Smooth muscle cell (in vitro differentiated cells): ENCODE results near the gene TEX13B. TPM values are rescaled to one million over a fixed set of nuclear protein-coding genes. Genes with fewer than 3 reads are reported as not detected.

Source experiments
- DNase-seq: peaks from one replicate; lab custom pipeline; 2025; ENCODE audit not compliant: unreplicated experiment; lab: John Stamatoyannopoulos, UW
- H2AFZ ChIP-seq: fragments of 200-600 bp; sonication (generic); 2 replicates; pipeline ENCODE4 v1.6.0; 2016; ENCODE audit warnings: antibody characterized with exemption, low read depth, mild to moderate bottlenecking
- H3F3A ChIP-seq: fragments of 200-600 bp; sonication (generic); 2 replicates; pipeline ENCODE4 v1.6.0; 2017; ENCODE audit warnings: antibody characterized with exemption, low read depth
- H3K27ac ChIP-seq: fragments of 200-600 bp; sonication (generic); 2 replicates; pipeline ENCODE4 v1.5.1; 2016; ENCODE audit warnings: low read depth, mild to moderate bottlenecking
- H3K27me3 ChIP-seq: fragments of 200-600 bp; sonication (generic); 2 replicates; pipeline ENCODE4 v1.6.1; 2016; ENCODE audit warnings: low read depth, mild to moderate bottlenecking
- H3K36me3 ChIP-seq: fragments of 200-600 bp; sonication (generic); 2 replicates; pipeline ENCODE4 v1.5.1; 2016; ENCODE audit warnings: low read depth
- H3K4me1 ChIP-seq: fragments of 200-600 bp; sonication (generic); 2 replicates; pipeline ENCODE4 v1.5.1; 2016; ENCODE audit warnings: low read depth
- H3K4me2 ChIP-seq: fragments of 200-600 bp; sonication (generic); 2 replicates; pipeline ENCODE4 v1.6.0; 2016; ENCODE audit warnings: mild to moderate bottlenecking
- H3K4me3 ChIP-seq: fragments of 200-600 bp; sonication (generic); 2 replicates; pipeline ENCODE4 v1.5.1; 2016; ENCODE audit warnings: mild to moderate bottlenecking
- H3K79me2 ChIP-seq: fragments of 200-600 bp; sonication (generic); 2 replicates; pipeline ENCODE4 v1.6.0; 2016; ENCODE audit warnings: low read depth, mild to moderate bottlenecking
- H3K9ac ChIP-seq: fragments of 200-600 bp; sonication (generic); 2 replicates; pipeline ENCODE4 v1.6.0; 2016; ENCODE audit warnings: low read depth
- H3K9me3 ChIP-seq: fragments of 200-600 bp; sonication (generic); replicated peaks from 2 replicates; pipeline ENCODE4 v1.5.1; 2016; ENCODE audit warnings: low read depth
- H4K20me1 ChIP-seq: fragments of 200-600 bp; sonication (generic); 2 replicates; pipeline ENCODE4 v1.6.0; 2016; ENCODE audit warnings: low read depth
- WGBS: methylation state at CpG from one replicate; pipeline ENCODE4 v1.1.7; 2016; ENCODE audit warnings: low lambda C conversion rate; 5-methylcytosine and 5-hydroxymethylcytosine counted together
- polyA plus RNA-seq: library from polyadenylated mRNA; unstranded; fragments of >200 nt; fragmentation: Nextera tagmentation; extraction: Ambion mirVana; gene quantifications from 2 replicates; pipeline ENCODE4 v1.2.1, GENCODE V29; 2016
- total RNA-seq: library from RNA; depleted of rRNA; stranded (reverse); fragments of >200 nt; gene quantifications from 2 replicates; pipeline ENCODE4 v1.2.3, GENCODE V29; 2014
- TF ChIP-seq, protein P1 (sequence below): fragments of 200-600 bp; sonication (generic); IDR thresholded peaks from 2 replicates; pipeline ENCODE4 v1.5.1; 2017; ENCODE audit warnings: borderline replicate concordance, mild to moderate bottlenecking, antibody characterized with exemption; ENCODE audit not compliant: insufficient read depth, poor library complexity, severe bottlenecking

TEX13B gene
- total and polyA plus RNA-seq, 2 experiments from 2014 or later, result not detected

DNA sequence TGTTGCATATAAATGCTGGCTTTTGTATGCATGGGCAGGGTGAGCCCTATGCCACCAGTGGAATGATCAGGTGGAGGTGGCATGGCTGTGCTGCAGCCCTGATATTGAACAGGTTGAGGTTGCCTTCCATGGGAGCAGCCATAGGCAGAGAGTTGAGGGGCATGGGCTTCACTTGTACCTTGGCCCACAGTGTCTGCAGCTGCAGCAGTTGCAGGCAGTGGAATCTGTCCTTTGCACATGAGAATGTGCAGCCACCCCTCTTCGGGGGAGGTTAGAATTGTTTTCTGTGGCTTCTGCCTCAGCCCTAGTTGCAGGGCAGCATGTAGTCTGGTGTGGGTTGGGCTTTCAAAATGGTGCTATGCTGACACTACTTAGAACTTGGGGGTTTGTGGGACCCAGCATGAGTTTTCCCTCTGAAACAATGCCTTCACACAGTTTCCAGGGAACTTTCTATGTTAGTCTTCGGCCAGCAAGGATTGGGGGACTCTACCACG, 37.3 kb upstream of the TEX13B start:
- no peak overlapping the region for H3K4me2 ChIP-seq
- no peaks in the 10 kb centered on the region for H3K36me3 ChIP-seq
- no peaks in the 10 kb centered on the region for H3K4me1 ChIP-seq
- H3K27ac ChIP-seq, result no peak overlapping the region
- H3K27me3 ChIP-seq, result no peaks in the 10 kb centered on the region
- DNase-seq, result no peak
- H3K79me2 ChIP-seq, result no peaks in the 10 kb centered on the region
- H3K9ac ChIP-seq, result no peak overlapping the region
- H2AFZ ChIP-seq, result no peak overlapping the region
- TF ChIP-seq, protein P1, sequence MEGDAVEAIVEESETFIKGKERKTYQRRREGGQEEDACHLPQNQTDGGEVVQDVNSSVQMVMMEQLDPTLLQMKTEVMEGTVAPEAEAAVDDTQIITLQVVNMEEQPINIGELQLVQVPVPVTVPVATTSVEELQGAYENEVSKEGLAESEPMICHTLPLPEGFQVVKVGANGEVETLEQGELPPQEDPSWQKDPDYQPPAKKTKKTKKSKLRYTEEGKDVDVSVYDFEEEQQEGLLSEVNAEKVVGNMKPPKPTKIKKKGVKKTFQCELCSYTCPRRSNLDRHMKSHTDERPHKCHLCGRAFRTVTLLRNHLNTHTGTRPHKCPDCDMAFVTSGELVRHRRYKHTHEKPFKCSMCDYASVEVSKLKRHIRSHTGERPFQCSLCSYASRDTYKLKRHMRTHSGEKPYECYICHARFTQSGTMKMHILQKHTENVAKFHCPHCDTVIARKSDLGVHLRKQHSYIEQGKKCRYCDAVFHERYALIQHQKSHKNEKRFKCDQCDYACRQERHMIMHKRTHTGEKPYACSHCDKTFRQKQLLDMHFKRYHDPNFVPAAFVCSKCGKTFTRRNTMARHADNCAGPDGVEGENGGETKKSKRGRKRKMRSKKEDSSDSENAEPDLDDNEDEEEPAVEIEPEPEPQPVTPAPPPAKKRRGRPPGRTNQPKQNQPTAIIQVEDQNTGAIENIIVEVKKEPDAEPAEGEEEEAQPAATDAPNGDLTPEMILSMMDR, result no peak
- no peaks in the 10 kb centered on the region for H4K20me1 ChIP-seq
- 65% methylated on average over 3 of the region's 3 CpGs for WGBS
- no peaks in the 10 kb centered on the region for H3K9me3 ChIP-seq
- H3K4me3 ChIP-seq, result no peak overlapping the region
- no peaks in the 10 kb centered on the region for H3F3A ChIP-seq

DNA sequence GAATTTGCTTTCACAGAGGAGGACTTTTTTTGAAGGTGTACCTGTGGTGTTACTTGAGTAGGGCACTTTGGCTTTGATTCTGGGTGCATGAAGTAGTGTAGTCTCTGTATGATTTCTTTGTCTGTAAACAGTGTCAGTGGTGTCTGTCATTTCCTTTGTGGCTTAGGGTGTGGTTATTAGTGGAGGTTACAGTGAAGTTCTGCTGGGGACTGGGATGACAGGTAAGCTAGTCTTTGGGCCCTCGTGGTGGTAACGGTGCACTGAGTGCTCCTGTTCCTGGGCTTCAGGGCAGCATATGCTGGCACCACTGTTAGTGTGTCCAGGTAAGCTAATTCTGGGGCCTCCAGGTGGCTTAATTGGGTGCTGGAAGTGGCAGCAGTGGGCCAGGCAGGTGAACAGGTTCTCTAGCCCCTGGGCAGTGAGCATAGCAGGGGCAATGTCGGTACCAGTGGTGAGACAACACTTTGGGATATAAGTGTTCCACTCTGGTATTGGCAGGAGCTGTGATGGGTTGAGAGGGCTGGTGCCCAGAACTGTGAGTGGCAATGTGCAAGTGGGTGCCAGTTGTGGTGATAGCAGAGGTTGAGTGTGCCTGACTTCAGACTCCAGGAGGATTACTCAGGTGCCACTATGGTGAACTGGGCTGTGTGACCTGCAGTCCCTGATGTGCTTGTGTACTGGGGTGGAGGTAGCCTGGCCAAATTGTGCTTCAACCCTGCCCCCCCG, 36.6 kb upstream of the TEX13B start:
- DNase-seq, result no peak
- Histone ChIP-seq H3K9me3 (no peaks in the 10 kb centered on the region), H3K4me3 (no peak overlapping the region), H2AFZ (no peak overlapping the region), H3K79me2 (no peaks in the 10 kb centered on the region), H3K9ac (no peak overlapping the region), H4K20me1 (no peaks in the 10 kb centered on the region), H3F3A (no peaks in the 10 kb centered on the region), H3K27ac (no peak overlapping the region), H3K4me2 (no peak overlapping the region), H3K4me1 (no peaks in the 10 kb centered on the region), H3K27me3 (no peaks in the 10 kb centered on the region), H3K36me3 (no peaks in the 10 kb centered on the region)
- TF ChIP-seq, protein P1, result no peak
- 74% methylated on average over 4 of the region's 4 CpGs for WGBS

DNA sequence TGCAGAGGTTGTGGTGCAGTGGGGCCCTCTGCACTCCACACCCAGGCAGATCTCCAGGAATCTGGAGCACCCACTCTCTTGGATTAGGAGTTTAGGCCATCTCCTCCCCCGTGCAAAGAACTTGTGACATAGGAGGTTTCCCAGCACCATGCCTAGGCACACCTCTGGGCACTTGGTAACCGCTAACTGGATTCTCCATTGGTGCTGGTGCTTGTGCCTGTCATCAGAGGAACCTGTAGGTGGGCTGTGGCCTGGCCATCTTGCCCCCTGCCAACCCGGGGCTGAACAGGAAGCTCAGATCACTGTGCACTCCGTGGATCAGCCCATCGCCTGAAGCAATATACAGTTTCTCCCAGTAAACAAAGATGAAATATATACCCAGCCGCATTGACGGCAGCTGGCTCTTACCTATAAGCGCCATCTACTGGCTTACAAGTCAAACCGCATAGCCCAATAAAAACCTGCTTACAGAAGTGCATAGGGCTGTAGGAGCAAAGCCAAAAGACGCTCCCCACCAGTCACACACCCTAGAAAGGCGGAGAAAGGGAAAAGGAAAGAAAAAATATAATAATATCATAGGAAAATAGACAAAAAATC, 19.1 kb upstream of the TEX13B start:
- Histone ChIP-seq H4K20me1 (no peaks in the 10 kb centered on the region), H3K4me3 (no peak overlapping the region), H3K9me3 (no peaks in the 10 kb centered on the region), H3K4me1 (no peaks in the 10 kb centered on the region), H3K9ac (no peak overlapping the region), H3K79me2 (no peaks in the 10 kb centered on the region), H3K27me3 (no peaks in the 10 kb centered on the region), H3K4me2 (no peak overlapping the region), H2AFZ (no peak overlapping the region), H3K27ac (no peak overlapping the region), H3K36me3 (no peaks in the 10 kb centered on the region), H3F3A (no peaks in the 10 kb centered on the region)
- WGBS, result 46% methylated on average over 11 of the region's 11 CpGs
- no peak for DNase-seq
- TF ChIP-seq, protein P1, result peak; percentile 40

DNA sequence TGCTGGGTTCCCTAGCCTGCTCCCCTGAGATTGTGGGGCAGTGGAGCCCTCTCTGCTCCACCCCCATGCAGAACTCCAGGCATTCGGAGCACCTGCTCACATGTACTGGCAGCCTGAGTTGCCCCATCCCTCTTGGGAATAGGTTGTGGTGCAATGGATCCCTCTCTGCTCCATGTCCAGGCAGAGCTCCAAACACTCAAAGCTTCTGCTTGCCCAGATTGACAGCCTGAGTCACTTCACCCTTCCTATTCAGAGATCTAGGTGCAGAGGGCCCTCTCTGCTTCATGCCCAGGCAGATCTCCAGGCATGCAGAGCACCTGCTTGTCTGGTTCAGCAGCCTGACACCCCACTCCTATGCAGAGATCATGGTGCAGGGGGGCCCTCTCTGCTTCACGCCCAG, 18.6 kb upstream of the TEX13B start:
- no peaks in the 10 kb centered on the region for H3K27me3 ChIP-seq
- no peaks in the 10 kb centered on the region for H3K4me1 ChIP-seq
- H2AFZ ChIP-seq, result no peak overlapping the region
- no peaks in the 10 kb centered on the region for H3F3A ChIP-seq
- DNase-seq, result no peak
- H3K27ac ChIP-seq, result no peak overlapping the region
- H3K79me2 ChIP-seq, result no peaks in the 10 kb centered on the region
- no peaks in the 10 kb centered on the region for H4K20me1 ChIP-seq
- TF ChIP-seq, protein P1, result no peak
- H3K4me2 ChIP-seq, result no peak overlapping the region
- WGBS, result 73% methylated on average over 2 of the region's 2 CpGs
- no peak overlapping the region for H3K9ac ChIP-seq
- no peaks in the 10 kb centered on the region for H3K9me3 ChIP-seq
- H3K4me3 ChIP-seq, result no peak overlapping the region
- H3K36me3 ChIP-seq, result no peaks in the 10 kb centered on the region
